Non-pigmented ciliary epithelial cell (primary cell): ENCODE measurements around the gene FCAMR.
"Not testable (repeated sequence)": the region's sequence is repeated elsewhere in the genome, so short reads cannot be mapped to it uniquely, and the experiment has no call there.

Experiments
- DNase-seq: peaks from one replicate; pipeline ENCODE4 v3.0.0-alpha.2; 2010; ENCODE audit warnings: low read depth

FCAMR gene

GRCh38 chr1:206932177-206932576 is 38.1 kb downstream of the FCAMR start:
- no peak for DNase-seq

GRCh38 chr1:206931709-206932108 is 38.6 kb downstream of the FCAMR start:
- DNase-seq, result no peak

GRCh38 chr1:206930210-206930798 is 40.0 kb downstream of the FCAMR start:
- DNase-seq, result no peak

- no peak for DNase-seq
These were observed 40.7 kb downstream of the FCAMR start for GRCh38 chr1:206929524-206929923.

GRCh38 chr1:206926286-206926685 is 44.0 kb downstream of the FCAMR start:
- no peak for DNase-seq

GRCh38 chr1:206925106-206925736 is 45.0 kb downstream of the FCAMR start:
- no peak for DNase-seq

- DNase-seq, result no peak
These were observed 45.6 kb downstream of the FCAMR start for GRCh38 chr1:206924592-206925105.

- not testable (repeated sequence) for DNase-seq
These were observed 46.2 kb downstream of the FCAMR start for GRCh38 chr1:206923961-206924557.

- DNase-seq, result no peak
These were observed 47.0 kb downstream of the FCAMR start for GRCh38 chr1:206923009-206923960.

GRCh38 chr1:206922524-206922923 is 47.7 kb downstream of the FCAMR start:
- no peak for DNase-seq

GRCh38 chr1:206921772-206922265 is 48.4 kb downstream of the FCAMR start, which contains the start of gene FCMR:
TSS of gene FCMR (minus strand) at chr1:206921941. CDS start at chr1:206921854, 87 bp downstream.
- no peak for DNase-seq

- DNase-seq, result no peak
These were observed 52.2 kb downstream of the FCAMR start for GRCh38 chr1:206918076-206918475.

- no peak for DNase-seq
These were observed 54.1 kb downstream of the FCAMR start for GRCh38 chr1:206916000-206916709.

- no peak for DNase-seq
These were observed 55.1 kb downstream of the FCAMR start for GRCh38 chr1:206915030-206915735.

- DNase-seq, result no peak
These were observed 56.3 kb downstream of the FCAMR start for GRCh38 chr1:206913766-206914537.

- DNase-seq, result peak; percentile 38
These were observed 57.7 kb downstream of the FCAMR start for GRCh38 chr1:206912445-206913095.

- DNase-seq, result peak; percentile 32
These were observed 59.1 kb downstream of the FCAMR start for GRCh38 chr1:206911064-206911663.

- no peak for DNase-seq
These were observed 60.4 kb downstream of the FCAMR start for GRCh38 chr1:206909883-206910318.
